Panc1 (cell line): ENCODE results near the gene GRAMD1A. TPM values are rescaled to one million over a fixed set of nuclear protein-coding genes. Genes with fewer than 3 reads are reported as not detected.

Experiments
- ATAC-seq: fragments of 200-7000 bp; cut with Tn5 transposase; 2 replicates; pipeline ENCODE4 v1.9.1; 2020; ENCODE audit warnings: mild to moderate bottlenecking, moderate library complexity
- BruUV-seq: library from RNA; stranded (reverse); fragments of 400-500 nt; replicated peaks from 2 replicates; lab custom pipeline; 2021; lab: Mats Ljungman, UMichigan
- CTCF ChIA-PET: fragments of 300-600 bp; sonication (Branson Sonifier 250); formaldehyde crosslinking; loops from one replicate; lab custom pipeline; 2022; ENCODE audit warnings: antibody characterized with exemption; lab: Charles Lee
- POLR2A ChIA-PET: fragments of 300-600 bp; sonication (Branson Sonifier 250); formaldehyde crosslinking; loops from one replicate; lab custom pipeline; 2022; ENCODE audit warnings: antibody characterized with exemption; lab: Charles Lee
- DNase-seq: peaks from one replicate; pipeline ENCODE4 v3.0.0-alpha.2; 2010; ENCODE audit warnings: low read depth, low spot score
- H3K27ac ChIP-seq: 2 replicates; pipeline ENCODE4 v1.5.1; 2011; ENCODE audit warnings: mild to moderate bottlenecking, low read length, inconsistent platforms
- H3K27me3 ChIP-seq: fragments of 200-500 bp; sonication (Bioruptor generic); 2 replicates; pipeline ENCODE4 v1.6.0; 2014; ENCODE audit warnings: low read length, inconsistent platforms; ENCODE audit not compliant: control insufficient read depth, insufficient read depth
- H3K36me3 ChIP-seq: fragments of 200-500 bp; sonication (Bioruptor generic); 2 replicates; pipeline ENCODE4 v1.5.1; 2014; ENCODE audit warnings: inconsistent platforms, mild to moderate bottlenecking, low read length, moderate library complexity; ENCODE audit not compliant: control insufficient read depth, insufficient read depth
- H3K4me1 ChIP-seq: 2 replicates; pipeline ENCODE4 v1.5.1; 2011; ENCODE audit warnings: inconsistent platforms, mild to moderate bottlenecking, low read length, moderate library complexity; ENCODE audit not compliant: control insufficient read depth, insufficient read depth
- H3K4me3 ChIP-seq, 2 experiments: 2 replicates each; pipeline ENCODE4 v1.5.1; 2011 to 2012; ENCODE audit warnings: low read depth in 2 of 2, low read length in 2 of 2, mild to moderate bottlenecking in 2 of 2, inconsistent platforms in 1 of 2, moderate library complexity in 1 of 2
- H3K9me3 ChIP-seq: fragments of 200-500 bp; sonication (Bioruptor generic); 2 replicates; pipeline ENCODE4 v1.5.1; 2014; ENCODE audit warnings: low read depth, mild to moderate bottlenecking, inconsistent platforms, low read length, moderate library complexity; ENCODE audit not compliant: control insufficient read depth, insufficient read depth
- POLR2AphosphoS5 ChIP-seq: IDR thresholded peaks from 2 replicates; pipeline ENCODE4 v1.6.1; 2012; ENCODE audit warnings: mild to moderate bottlenecking, low read depth, low read length, moderate library complexity
- SIN3A ChIP-seq: IDR thresholded peaks from 2 replicates; pipeline ENCODE4 v1.6.1; 2012; ENCODE audit warnings: low read depth, mild to moderate bottlenecking, low read length, moderate library complexity, borderline replicate concordance; ENCODE audit not compliant: insufficient read depth
- TCF7L2 ChIP-seq: IDR thresholded peaks from 2 replicates; pipeline ENCODE4 v1.6.1; 2011; ENCODE audit warnings: mild to moderate bottlenecking, low read depth, low read length, inconsistent platforms
- in situ Hi-C: cut with HindIII; loops from 2 replicates; pipeline ENCODE4 v1.10.0; 2016; ENCODE audit warnings: low sequenced_read_pairs, low pct_unique_long_range_greater_than_20kb
- intact Hi-C: fragments of 100-400 bp; cut with micrococcal nuclease; formaldehyde crosslinking; loops from one replicate; pipeline ENCODE4 v1.10.0; 2022; ENCODE audit not compliant: unreplicated experiment
- total RNA-seq: library from RNA; stranded (reverse); gene quantifications from one replicate; pipeline ENCODE4 v1.2.1, GENCODE V29; 2021; ENCODE audit not compliant: unreplicated experiment
- TF ChIP-seq, protein P1 (sequence below): fragments of 450-650 bp; IDR thresholded peaks from 2 replicates; pipeline ENCODE4 v1.5.1; 2017; ENCODE audit warnings: mild to moderate bottlenecking
- TF ChIP-seq, protein P2 (sequence below), 2 experiments: IDR thresholded peaks; 2 replicates each; pipeline ENCODE4 v1.6.1; 2011 to 2012; ENCODE audit warnings: low read depth in 2 of 2, control low read depth in 1 of 2, low read length in 1 of 2, mild to moderate bottlenecking in 1 of 2, moderate library complexity in 1 of 2; ENCODE audit not compliant: insufficient read depth in 1 of 2

GRAMD1A gene
- total RNA-seq, 1 experiment from 2014 or later: 69.9 TPM

- TF ChIP-seq, protein P1, sequence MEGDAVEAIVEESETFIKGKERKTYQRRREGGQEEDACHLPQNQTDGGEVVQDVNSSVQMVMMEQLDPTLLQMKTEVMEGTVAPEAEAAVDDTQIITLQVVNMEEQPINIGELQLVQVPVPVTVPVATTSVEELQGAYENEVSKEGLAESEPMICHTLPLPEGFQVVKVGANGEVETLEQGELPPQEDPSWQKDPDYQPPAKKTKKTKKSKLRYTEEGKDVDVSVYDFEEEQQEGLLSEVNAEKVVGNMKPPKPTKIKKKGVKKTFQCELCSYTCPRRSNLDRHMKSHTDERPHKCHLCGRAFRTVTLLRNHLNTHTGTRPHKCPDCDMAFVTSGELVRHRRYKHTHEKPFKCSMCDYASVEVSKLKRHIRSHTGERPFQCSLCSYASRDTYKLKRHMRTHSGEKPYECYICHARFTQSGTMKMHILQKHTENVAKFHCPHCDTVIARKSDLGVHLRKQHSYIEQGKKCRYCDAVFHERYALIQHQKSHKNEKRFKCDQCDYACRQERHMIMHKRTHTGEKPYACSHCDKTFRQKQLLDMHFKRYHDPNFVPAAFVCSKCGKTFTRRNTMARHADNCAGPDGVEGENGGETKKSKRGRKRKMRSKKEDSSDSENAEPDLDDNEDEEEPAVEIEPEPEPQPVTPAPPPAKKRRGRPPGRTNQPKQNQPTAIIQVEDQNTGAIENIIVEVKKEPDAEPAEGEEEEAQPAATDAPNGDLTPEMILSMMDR: no peak
- TF ChIP-seq SIN3A (no peak), POLR2AphosphoS5 (no peak), TCF7L2 (no peak)
- TF ChIP-seq, protein P2, sequence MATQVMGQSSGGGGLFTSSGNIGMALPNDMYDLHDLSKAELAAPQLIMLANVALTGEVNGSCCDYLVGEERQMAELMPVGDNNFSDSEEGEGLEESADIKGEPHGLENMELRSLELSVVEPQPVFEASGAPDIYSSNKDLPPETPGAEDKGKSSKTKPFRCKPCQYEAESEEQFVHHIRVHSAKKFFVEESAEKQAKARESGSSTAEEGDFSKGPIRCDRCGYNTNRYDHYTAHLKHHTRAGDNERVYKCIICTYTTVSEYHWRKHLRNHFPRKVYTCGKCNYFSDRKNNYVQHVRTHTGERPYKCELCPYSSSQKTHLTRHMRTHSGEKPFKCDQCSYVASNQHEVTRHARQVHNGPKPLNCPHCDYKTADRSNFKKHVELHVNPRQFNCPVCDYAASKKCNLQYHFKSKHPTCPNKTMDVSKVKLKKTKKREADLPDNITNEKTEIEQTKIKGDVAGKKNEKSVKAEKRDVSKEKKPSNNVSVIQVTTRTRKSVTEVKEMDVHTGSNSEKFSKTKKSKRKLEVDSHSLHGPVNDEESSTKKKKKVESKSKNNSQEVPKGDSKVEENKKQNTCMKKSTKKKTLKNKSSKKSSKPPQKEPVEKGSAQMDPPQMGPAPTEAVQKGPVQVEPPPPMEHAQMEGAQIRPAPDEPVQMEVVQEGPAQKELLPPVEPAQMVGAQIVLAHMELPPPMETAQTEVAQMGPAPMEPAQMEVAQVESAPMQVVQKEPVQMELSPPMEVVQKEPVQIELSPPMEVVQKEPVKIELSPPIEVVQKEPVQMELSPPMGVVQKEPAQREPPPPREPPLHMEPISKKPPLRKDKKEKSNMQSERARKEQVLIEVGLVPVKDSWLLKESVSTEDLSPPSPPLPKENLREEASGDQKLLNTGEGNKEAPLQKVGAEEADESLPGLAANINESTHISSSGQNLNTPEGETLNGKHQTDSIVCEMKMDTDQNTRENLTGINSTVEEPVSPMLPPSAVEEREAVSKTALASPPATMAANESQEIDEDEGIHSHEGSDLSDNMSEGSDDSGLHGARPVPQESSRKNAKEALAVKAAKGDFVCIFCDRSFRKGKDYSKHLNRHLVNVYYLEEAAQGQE (IDR thresholded peaks at IDR 0.05; ENCODE audit: insufficient read depth in 1 of 2, low read depth in 2 of 2, low read length in 1 of 2): no peak
- in situ Hi-C loops (no loop called here), intact Hi-C loops (no loop called here)
- Histone ChIP-seq H3K27ac (no peak overlapping the region), H3K4me1 (no peaks in the 10 kb centered on the region), H3K27me3 (no peaks in the 10 kb centered on the region), H3K9me3 (no peaks in the 10 kb centered on the region), H3K4me3 (no peak overlapping the region), H3K36me3 (no peaks in the 10 kb centered on the region; the same call in 1 of the 2 replicates)
- ChIA-PET POLR2A (no interaction called here), CTCF (no interaction called here)
- no TSS peak for BruUV-seq
- ATAC-seq (0 out of 2 replicates have a peak, but pooled peaks have one; percentile 10), DNase-seq (no peak)
These were observed 22.3 kb downstream of the GRAMD1A start for GRCh38 chr19:35022460-35022859.

- CTCF ChIA-PET: no interaction called here
- ATAC-seq (no peak), DNase-seq (no peak)
- POLR2A ChIA-PET: no interaction called here
- H3K27ac ChIP-seq: no peak overlapping the region
- no peaks in the 10 kb centered on the region for H3K27me3 ChIP-seq
- H3K4me1 ChIP-seq: peaks cover 4% of the 10 kb centered on the region; the same call in 1 of the 2 replicates
- no peaks in the 10 kb centered on the region; the same call in 1 of the 2 replicates for H3K36me3 ChIP-seq
- in situ Hi-C loops: no loop called here
- no TSS peak for BruUV-seq
- intact Hi-C loops: no loop called here
- H3K9me3 ChIP-seq: no peaks in the 10 kb centered on the region
- no peak overlapping the region for H3K4me3 ChIP-seq
- TF ChIP-seq POLR2AphosphoS5: no peak
These were observed 23.3 kb downstream of the GRAMD1A start for GRCh38 chr19:35023428-35023827.

- ChIA-PET CTCF (no interaction called here), POLR2A (no interaction called here)
- TF ChIP-seq, protein P1: no peak
- no peak for TF ChIP-seq TCF7L2
- no peak for TF ChIP-seq SIN3A
- TF ChIP-seq, protein P2 (IDR thresholded peaks at IDR 0.05; ENCODE audit: insufficient read depth in 1 of 2, low read depth in 2 of 2, low read length in 1 of 2): no peak
- no peak for TF ChIP-seq POLR2AphosphoS5
These were observed 24.0 kb downstream of the GRAMD1A start for GRCh38 chr19:35024095-35024494.

More at GRCh38 chr19:35024095-35024494, 24.0 kb downstream of the GRAMD1A start:
- ATAC-seq (no peak), DNase-seq (no peak)
- intact Hi-C loops (no loop called here), in situ Hi-C loops (no loop called here)
- Histone ChIP-seq H3K4me3 (no peak overlapping the region), H3K9me3 (no peaks in the 10 kb centered on the region), H3K4me1 (peaks cover 4% of the 10 kb centered on the region; the same call in 1 of the 2 replicates), H3K36me3 (no peaks in the 10 kb centered on the region; the same call in 1 of the 2 replicates), H3K27me3 (no peaks in the 10 kb centered on the region), H3K27ac (no peak overlapping the region)
- no TSS peak for BruUV-seq
